A673 (cell line): ENCODE measurements around the gene KANSL1L. TPM values are rescaled to one million over a fixed set of nuclear protein-coding genes. Genes with fewer than 3 reads are reported as not detected.

Experiments used
- BruUV-seq: library from RNA; stranded (reverse); fragments of 400-500 nt; replicated peaks from 2 replicates; lab custom pipeline; 2021; lab: Mats Ljungman, UMichigan
- CTCF ChIA-PET: fragments of 300-600 bp; sonication (Branson Sonifier 250); formaldehyde crosslinking; loops from one replicate; lab custom pipeline; 2022; ENCODE audit warnings: antibody characterized with exemption; lab: Charles Lee
- POLR2A ChIA-PET: fragments of 300-600 bp; sonication (Branson Sonifier 250); formaldehyde crosslinking; loops from one replicate; lab custom pipeline; 2022; ENCODE audit warnings: antibody characterized with exemption; ENCODE audit not compliant: low non-redundant PET; lab: Charles Lee
- DNase-seq: peaks from one replicate; pipeline ENCODE4 v3.0.0-alpha.2; 2015; ENCODE audit warnings: low spot score
- H3K27ac ChIP-seq: fragments of 200-600 bp; sonication (generic); 2 replicates; pipeline ENCODE4 v1.5.1; 2016; ENCODE audit warnings: mixed run types, low read depth, mild to moderate bottlenecking, mixed read lengths, antibody characterized with exemption, low read length; ENCODE audit not compliant: poor library complexity, severe bottlenecking
- H3K27me3 ChIP-seq: fragments of 200-600 bp; sonication (generic); replicated peaks from 2 replicates; pipeline ENCODE4 v1.6.1; 2017; ENCODE audit warnings: mixed run types, low read depth, mild to moderate bottlenecking, mixed read lengths, antibody characterized with exemption, low read length; ENCODE audit not compliant: insufficient read depth, poor library complexity
- H3K36me3 ChIP-seq: fragments of 200-600 bp; sonication (generic); 2 replicates; pipeline ENCODE4 v1.6.1; 2016; ENCODE audit warnings: mixed run types, mild to moderate bottlenecking, mixed read lengths, antibody characterized with exemption, low read length; ENCODE audit not compliant: insufficient read depth, poor library complexity, severe bottlenecking
- H3K4me1 ChIP-seq: fragments of 200-600 bp; sonication (generic); 2 replicates; pipeline ENCODE4 v1.6.1; 2017; ENCODE audit warnings: mixed run types, mild to moderate bottlenecking, mixed read lengths, antibody characterized with exemption, low read length; ENCODE audit not compliant: insufficient read depth, poor library complexity, severe bottlenecking
- H3K4me3 ChIP-seq: fragments of 200-600 bp; sonication (generic); 2 replicates; pipeline ENCODE4 v1.5.1; 2016; ENCODE audit warnings: low read depth, mixed run types, mild to moderate bottlenecking, mixed read lengths, low read length; ENCODE audit not compliant: poor library complexity, severe bottlenecking
- H3K9me3 ChIP-seq: fragments of 200-600 bp; sonication (generic); 2 replicates; pipeline ENCODE4 v1.6.1; 2016; ENCODE audit warnings: mixed run types, low read depth, mild to moderate bottlenecking, mixed read lengths, antibody characterized with exemption, low read length; ENCODE audit not compliant: poor library complexity, severe bottlenecking
- EZH2 ChIP-seq: fragments of 200-600 bp; sonication (generic); IDR thresholded peaks from 2 replicates; pipeline ENCODE4 v1.6.1; 2017; ENCODE audit warnings: borderline replicate concordance, low read depth, mild to moderate bottlenecking, mixed read lengths, antibody characterized with exemption, low read length; ENCODE audit not compliant: poor library complexity, severe bottlenecking
- intact Hi-C: fragments of 100-400 bp; cut with micrococcal nuclease; formaldehyde crosslinking; loops from one replicate; pipeline ENCODE4 v1.10.0; 2022; ENCODE audit not compliant: unreplicated experiment
- total RNA-seq: library from RNA; stranded (reverse); gene quantifications from 2 replicates; pipeline ENCODE4 v1.2.3, GENCODE V29; 2021
- TF ChIP-seq, protein P1 (sequence below): fragments of 300-800, 200-600 bp; sonication (generic); conservative IDR thresholded peaks from 2 replicates; pipeline ENCODE4 v1.5.1; 2017; ENCODE audit warnings: low read depth, mild to moderate bottlenecking, antibody characterized with exemption, low read length, moderate library complexity, mixed read lengths

Gene KANSL1L
- total RNA-seq, 1 experiment from 2014 or later, result 17.7 TPM

DNA sequence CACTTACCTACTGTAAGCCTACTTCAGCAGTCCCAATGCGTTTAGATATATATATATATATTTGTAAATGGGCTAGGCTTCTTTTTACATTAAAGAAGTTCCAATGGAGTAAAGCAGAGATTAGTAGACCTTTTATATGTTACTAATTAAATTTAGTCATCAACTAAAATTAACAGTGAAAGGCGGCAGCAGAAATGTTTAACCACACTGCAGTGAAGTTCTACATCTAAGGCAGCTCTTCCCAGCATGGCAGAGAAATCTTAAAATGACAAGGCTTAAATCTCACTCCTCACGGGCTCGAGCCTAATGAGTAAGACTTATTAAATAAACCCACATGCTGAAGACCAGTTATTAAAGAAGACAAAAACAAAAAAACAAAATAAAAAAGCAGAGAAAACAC is 19.1 kb upstream of the KANSL1L start:
- no peaks in the 10 kb centered on the region for H3K9me3 ChIP-seq
- H3K36me3 ChIP-seq, result no peaks in the 10 kb centered on the region
- H3K4me3 ChIP-seq, result no peak overlapping the region
- no peak for DNase-seq
- peaks cover 5% of the 10 kb centered on the region for H3K4me1 ChIP-seq
- intact Hi-C loops, result loop anchor here (10.0 kb wide), 2 partner anchors 616 to 1796 kb away; no protein-coding TSS in a partner anchor
- POLR2A ChIA-PET, result no interaction called here
- BruUV-seq, result no TSS peak
- TF ChIP-seq, protein P1, sequence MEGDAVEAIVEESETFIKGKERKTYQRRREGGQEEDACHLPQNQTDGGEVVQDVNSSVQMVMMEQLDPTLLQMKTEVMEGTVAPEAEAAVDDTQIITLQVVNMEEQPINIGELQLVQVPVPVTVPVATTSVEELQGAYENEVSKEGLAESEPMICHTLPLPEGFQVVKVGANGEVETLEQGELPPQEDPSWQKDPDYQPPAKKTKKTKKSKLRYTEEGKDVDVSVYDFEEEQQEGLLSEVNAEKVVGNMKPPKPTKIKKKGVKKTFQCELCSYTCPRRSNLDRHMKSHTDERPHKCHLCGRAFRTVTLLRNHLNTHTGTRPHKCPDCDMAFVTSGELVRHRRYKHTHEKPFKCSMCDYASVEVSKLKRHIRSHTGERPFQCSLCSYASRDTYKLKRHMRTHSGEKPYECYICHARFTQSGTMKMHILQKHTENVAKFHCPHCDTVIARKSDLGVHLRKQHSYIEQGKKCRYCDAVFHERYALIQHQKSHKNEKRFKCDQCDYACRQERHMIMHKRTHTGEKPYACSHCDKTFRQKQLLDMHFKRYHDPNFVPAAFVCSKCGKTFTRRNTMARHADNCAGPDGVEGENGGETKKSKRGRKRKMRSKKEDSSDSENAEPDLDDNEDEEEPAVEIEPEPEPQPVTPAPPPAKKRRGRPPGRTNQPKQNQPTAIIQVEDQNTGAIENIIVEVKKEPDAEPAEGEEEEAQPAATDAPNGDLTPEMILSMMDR, result no peak
- no peak overlapping the region for H3K27ac ChIP-seq
- CTCF ChIA-PET, result no interaction called here
- H3K27me3 ChIP-seq, result no peaks in the 10 kb centered on the region

DNA sequence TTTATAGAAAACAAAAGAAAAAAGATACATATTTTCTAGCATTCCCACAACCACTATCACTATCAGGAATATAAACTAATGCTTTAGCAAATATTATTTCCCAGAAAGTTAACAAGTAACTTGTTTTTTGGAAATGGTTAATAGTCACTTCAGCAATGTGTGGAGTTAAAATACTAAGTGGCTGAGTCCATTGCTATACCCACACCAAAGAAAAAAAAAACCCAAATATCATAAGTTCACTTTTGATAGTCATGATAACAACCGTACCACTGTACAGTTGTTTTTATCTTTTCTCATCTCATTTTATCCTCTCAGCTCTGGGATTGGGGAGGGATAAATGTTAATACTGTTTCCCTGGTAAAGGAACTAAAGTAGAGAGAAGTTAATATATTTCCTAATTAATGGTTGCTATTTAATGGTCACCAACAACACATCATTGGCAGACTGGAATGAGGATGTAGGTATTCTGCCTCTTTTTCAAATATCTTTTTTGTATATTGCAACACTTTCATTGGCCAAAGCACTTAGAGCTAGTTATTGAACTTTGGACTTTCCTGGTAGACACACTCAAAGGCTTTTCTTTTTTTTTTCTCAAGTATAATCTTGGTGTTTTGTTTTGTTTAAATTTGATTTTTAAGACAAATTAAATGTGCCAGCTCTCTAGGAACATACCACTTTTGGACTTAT is 18.4 kb upstream of the KANSL1L start:
- no peak for DNase-seq
- no peak overlapping the region for H3K4me3 ChIP-seq
- H3K9me3 ChIP-seq, result no peaks in the 10 kb centered on the region
- POLR2A ChIA-PET, result no interaction called here
- no peaks in the 10 kb centered on the region for H3K36me3 ChIP-seq
- BruUV-seq, result no TSS peak
- H3K27ac ChIP-seq, result no peak overlapping the region
- CTCF ChIA-PET, result no interaction called here
- TF ChIP-seq EZH2, result no peak
- TF ChIP-seq, protein P1, result no peak
- H3K27me3 ChIP-seq, result no peaks in the 10 kb centered on the region
- H3K4me1 ChIP-seq, result no peaks in the 10 kb centered on the region
- intact Hi-C loops, result loop anchor here (10.0 kb wide), 2 partner anchors 615 to 1795 kb away; no protein-coding TSS in a partner anchor

DNA sequence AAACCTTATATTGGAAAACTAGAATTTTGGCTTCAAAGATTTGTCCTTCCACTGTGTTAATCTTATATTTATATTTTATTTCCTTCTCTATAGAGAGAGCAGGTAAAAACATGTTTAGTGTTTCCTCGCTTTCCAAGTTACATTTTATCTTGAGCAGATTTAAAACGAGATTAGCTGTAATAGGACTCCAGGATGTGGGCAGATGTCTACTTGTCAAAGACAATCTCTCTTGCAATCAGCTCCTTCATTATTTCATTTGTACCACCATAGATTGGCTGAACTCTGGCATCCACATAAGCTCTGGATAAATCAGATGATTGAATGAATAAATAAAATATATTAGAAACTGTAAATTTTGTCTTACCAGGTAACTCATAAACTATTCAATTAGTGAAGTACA is 17.5 kb upstream of the KANSL1L start:
- H3K36me3 ChIP-seq, result no peaks in the 10 kb centered on the region
- H3K4me3 ChIP-seq, result no peak overlapping the region
- H3K27ac ChIP-seq, result no peak overlapping the region
- TF ChIP-seq, protein P1, result no peak
- TF ChIP-seq EZH2, result no peak
- CTCF ChIA-PET, result no interaction called here
- intact Hi-C loops, result no loop called here
- no peaks in the 10 kb centered on the region for H3K27me3 ChIP-seq
- H3K9me3 ChIP-seq, result no peaks in the 10 kb centered on the region
- no peak for DNase-seq
- no peaks in the 10 kb centered on the region for H3K4me1 ChIP-seq
- BruUV-seq, result no TSS peak
- POLR2A ChIA-PET, result no interaction called here
